ENCODE measurements around the gene HDLBP. TPM values are rescaled to one million over a fixed set of nuclear protein-coding genes. Genes with fewer than 3 reads are reported as not detected.

HDLBP gene
- total RNA-seq, 2 experiments from 2014 or later, result 243 to 251 TPM

GRCh38 chr2:241269707-241270520 lies 45.6 kb downstream of the HDLBP start:
- POLR2A ChIA-PET, result no interaction called here

GRCh38 chr2:241268716-241269445 lies 46.6 kb downstream of the HDLBP start:
- Mint-ChIP-seq H3K36me3 (peaks cover 15% of the 10 kb centered on the region), H3K4me1 (ENCODE audit: low read depth) (peaks cover 44% of the 10 kb centered on the region), H3K27ac (no peak overlapping the region), H3K27me3 (no peaks in the 10 kb centered on the region), H3K4me3 (no peak overlapping the region), H3K9me3 (no peaks in the 10 kb centered on the region)
- DNase-seq, result no peak
- intact Hi-C loops (cut with micrococcal nuclease), result no loop called here
- ChIA-PET POLR2A (no interaction called here), CTCF (no interaction called here)

More at GRCh38 chr2:241269707-241270520, 45.6 kb downstream of the HDLBP start:
- CTCF ChIA-PET, result no interaction called here
- H3K4me3 Mint-ChIP-seq, result no peak overlapping the region
- H3K36me3 Mint-ChIP-seq, result peaks cover 14% of the 10 kb centered on the region
- peaks cover 47% of the 10 kb centered on the region for H3K4me1 Mint-ChIP-seq (ENCODE audit: low read depth)
- H3K27me3 Mint-ChIP-seq, result no peaks in the 10 kb centered on the region
- no peak for DNase-seq
- H3K27ac Mint-ChIP-seq, result no peak overlapping the region
- peaks cover under 1% of the 10 kb centered on the region for H3K9me3 Mint-ChIP-seq
- intact Hi-C loops (cut with micrococcal nuclease), result loop anchor here (10.0 kb wide), 1 partner anchor 195 kb away; no protein-coding TSS in a partner anchor

- no peak for DNase-seq
- no peak overlapping the region for H3K4me3 Mint-ChIP-seq
- POLR2A ChIA-PET, result no interaction called here
Measured at GRCh38 chr2:241268306-241268705, 47.2 kb downstream of the HDLBP start.

GRCh38 chr2:241267249-241268067 lies 48.0 kb downstream of the HDLBP start:
- H3K9me3 Mint-ChIP-seq, result no peaks in the 10 kb centered on the region
- H3K4me1 Mint-ChIP-seq (ENCODE audit: low read depth), result peaks cover 35% of the 10 kb centered on the region
- ChIA-PET CTCF (interaction anchor here (0.9 to 1.1 kb wide), 2 partner anchors 13 to 53 kb away, joined by 5 to 6 read pairs; no protein-coding TSS in a partner anchor), POLR2A (interaction anchor here (0.5 kb wide), 1 partner anchor 173 kb away, joined by 3 read pairs; no protein-coding TSS in a partner anchor)
- no peaks in the 10 kb centered on the region for H3K27me3 Mint-ChIP-seq
- intact Hi-C loops (cut with micrococcal nuclease), result no loop called here
- DNase-seq, result no peak
- peaks cover 29% of the 10 kb centered on the region for H3K36me3 Mint-ChIP-seq
- no peak overlapping the region for H3K4me3 Mint-ChIP-seq
- H3K27ac Mint-ChIP-seq, result no peak overlapping the region

More at GRCh38 chr2:241268306-241268705, 47.2 kb downstream of the HDLBP start:
- peaks cover 39% of the 10 kb centered on the region for H3K4me1 Mint-ChIP-seq (ENCODE audit: low read depth)
- H3K27me3 Mint-ChIP-seq, result no peaks in the 10 kb centered on the region
- intact Hi-C loops (cut with micrococcal nuclease), result no loop called here
- peaks cover 21% of the 10 kb centered on the region for H3K36me3 Mint-ChIP-seq
- CTCF ChIA-PET, result no interaction called here
- no peak overlapping the region for H3K27ac Mint-ChIP-seq
- H3K9me3 Mint-ChIP-seq, result no peaks in the 10 kb centered on the region

GRCh38 chr2:241265506-241265905 lies 50.0 kb downstream of the HDLBP start:
- H3K9me3 Mint-ChIP-seq, result no peaks in the 10 kb centered on the region
- H3K27ac Mint-ChIP-seq, result no peak overlapping the region
- peaks cover 20% of the 10 kb centered on the region for H3K4me1 Mint-ChIP-seq (ENCODE audit: low read depth)
- H3K4me3 Mint-ChIP-seq, result no peak overlapping the region
- no peaks in the 10 kb centered on the region for H3K27me3 Mint-ChIP-seq
- ChIA-PET POLR2A (no interaction called here), CTCF (no interaction called here)
- intact Hi-C loops (cut with micrococcal nuclease), result no loop called here
- no peak for DNase-seq
- peaks cover 39% of the 10 kb centered on the region for H3K36me3 Mint-ChIP-seq

GRCh38 chr2:241263061-241263460 lies 52.4 kb downstream of the HDLBP start:
- intact Hi-C loops (cut with micrococcal nuclease), result no loop called here
- H3K4me1 Mint-ChIP-seq (ENCODE audit: low read depth), result peaks cover under 1% of the 10 kb centered on the region
- no peak overlapping the region for H3K27ac Mint-ChIP-seq

GRCh38 chr2:241261628-241262027 lies 53.8 kb downstream of the HDLBP start:
- ChIA-PET CTCF (no interaction called here), POLR2A (no interaction called here)
- H3K9me3 Mint-ChIP-seq, result no peaks in the 10 kb centered on the region
- intact Hi-C loops (cut with micrococcal nuclease), result no loop called here
- H3K27ac Mint-ChIP-seq, result no peak overlapping the region
- no peak for DNase-seq
- H3K4me1 Mint-ChIP-seq (ENCODE audit: low read depth), result no peaks in the 10 kb centered on the region
- no peaks in the 10 kb centered on the region for H3K27me3 Mint-ChIP-seq
- peaks cover 38% of the 10 kb centered on the region for H3K36me3 Mint-ChIP-seq
- H3K4me3 Mint-ChIP-seq, result no peak overlapping the region

More at GRCh38 chr2:241263061-241263460, 52.4 kb downstream of the HDLBP start:
- ChIA-PET POLR2A (no interaction called here), CTCF (no interaction called here)
- Mint-ChIP-seq H3K36me3 (peaks cover 38% of the 10 kb centered on the region), H3K9me3 (no peaks in the 10 kb centered on the region), H3K4me3 (no peak overlapping the region), H3K27me3 (no peaks in the 10 kb centered on the region)
- DNase-seq, result no peak

GRCh38 chr2:241260911-241261310 lies 54.6 kb downstream of the HDLBP start:
- H3K36me3 Mint-ChIP-seq, result peaks cover 44% of the 10 kb centered on the region
- H3K9me3 Mint-ChIP-seq, result no peaks in the 10 kb centered on the region
- intact Hi-C loops (cut with micrococcal nuclease), result no loop called here
- no peak overlapping the region for H3K4me3 Mint-ChIP-seq
- no peak overlapping the region for H3K27ac Mint-ChIP-seq
- H3K4me1 Mint-ChIP-seq (ENCODE audit: low read depth), result no peaks in the 10 kb centered on the region
- ChIA-PET CTCF (no interaction called here), POLR2A (no interaction called here)
- no peaks in the 10 kb centered on the region for H3K27me3 Mint-ChIP-seq
- no peak for DNase-seq

- Mint-ChIP-seq H3K27me3 (no peaks in the 10 kb centered on the region), H3K36me3 (peaks cover 50% of the 10 kb centered on the region), H3K9me3 (no peaks in the 10 kb centered on the region), H3K4me1 (ENCODE audit: low read depth) (no peaks in the 10 kb centered on the region), H3K4me3 (no peak overlapping the region), H3K27ac (no peak overlapping the region)
- DNase-seq, result no peak
- ChIA-PET CTCF (no interaction called here), POLR2A (no interaction called here)
- intact Hi-C loops (cut with micrococcal nuclease), result no loop called here
Measured at GRCh38 chr2:241258505-241259280, 56.8 kb downstream of the HDLBP start.

GRCh38 chr2:241257419-241258032 lies 57.9 kb downstream of the HDLBP start:
- POLR2A ChIA-PET, result interaction anchor here (1.0 kb wide), 1 partner anchor 63 kb away, joined by 3 read pairs; no protein-coding TSS in a partner anchor
- H3K4me1 Mint-ChIP-seq (ENCODE audit: low read depth), result no peaks in the 10 kb centered on the region
- intact Hi-C loops (cut with micrococcal nuclease), result no loop called here
- peaks cover 46% of the 10 kb centered on the region for H3K36me3 Mint-ChIP-seq
- no peaks in the 10 kb centered on the region for H3K9me3 Mint-ChIP-seq
- DNase-seq, result no peak
- no peak overlapping the region for H3K4me3 Mint-ChIP-seq
- CTCF ChIA-PET, result interaction anchor here (0.9 kb wide), 1 partner anchor 62 kb away, joined by 3 read pairs; no protein-coding TSS in a partner anchor
- H3K27ac Mint-ChIP-seq, result no peak overlapping the region
- no peaks in the 10 kb centered on the region for H3K27me3 Mint-ChIP-seq

GRCh38 chr2:241256168-241256545 lies 59.3 kb downstream of the HDLBP start:
- Mint-ChIP-seq H3K27me3 (no peaks in the 10 kb centered on the region), H3K4me1 (ENCODE audit: low read depth) (no peaks in the 10 kb centered on the region), H3K36me3 (peaks cover 45% of the 10 kb centered on the region), H3K27ac (no peak overlapping the region), H3K9me3 (no peaks in the 10 kb centered on the region), H3K4me3 (no peak overlapping the region)
- intact Hi-C loops (cut with micrococcal nuclease), result no loop called here
- no peak for DNase-seq
- CTCF ChIA-PET, result no interaction called here
- POLR2A ChIA-PET, result interaction anchor here (1.0 kb wide), 1 partner anchor 64 kb away, joined by 3 read pairs; no protein-coding TSS in a partner anchor

All from activated CD4-positive, alpha-beta memory T cell treated with anti-CD3 and anti-CD28 coated beads for 36 hours (primary cell).